Endothelial cell (in vitro differentiated cells): ENCODE results near the gene PALM3. TPM values are rescaled to one million over a fixed set of nuclear protein-coding genes. Genes with fewer than 3 reads are reported as not detected.
"Not testable (repeated sequence)": the region's sequence is repeated elsewhere in the genome, so short reads cannot be mapped to it uniquely, and the experiment has no call there.

ENCODE experiments used
- DNase-seq: peaks from one replicate; pipeline ENCODE4 v3.0.0; 2021; ENCODE audit warnings: low spot score
- H3K27ac Mint-ChIP-seq: one replicate; pipeline ENCODE4 v1.8.0; 2021; ENCODE audit warnings: mixed read lengths, inconsistent platforms; ENCODE audit not compliant: unreplicated experiment
- H3K27me3 Mint-ChIP-seq: one replicate; pipeline ENCODE4 v1.8.0; 2021; ENCODE audit warnings: mild to moderate bottlenecking, moderate library complexity, mixed read lengths, inconsistent platforms; ENCODE audit not compliant: unreplicated experiment
- H3K36me3 Mint-ChIP-seq: one replicate; pipeline ENCODE4 v1.8.0; 2021; ENCODE audit warnings: mild to moderate bottlenecking, low read depth, mixed read lengths, inconsistent platforms; ENCODE audit not compliant: unreplicated experiment
- H3K4me1 Mint-ChIP-seq: one replicate; pipeline ENCODE4 v1.8.0; 2021; ENCODE audit warnings: mild to moderate bottlenecking, mixed read lengths, inconsistent platforms; ENCODE audit not compliant: unreplicated experiment
- H3K4me3 Mint-ChIP-seq: one replicate; pipeline ENCODE4 v1.8.0; 2021; ENCODE audit warnings: mild to moderate bottlenecking, mixed read lengths, inconsistent platforms; ENCODE audit not compliant: unreplicated experiment
- H3K9me3 Mint-ChIP-seq: one replicate; pipeline ENCODE4 v1.8.0; 2021; ENCODE audit warnings: mixed read lengths, inconsistent platforms; ENCODE audit not compliant: unreplicated experiment
- total RNA-seq: library from RNA; stranded (reverse); fragmentation: NEBNext Ultra II Directional; extraction: Animal tissue kit (Norgen Biotek cat#: 25700); gene quantifications from one replicate; pipeline ENCODE4 v1.2.1, GENCODE V29; 2021; ENCODE audit not compliant: unreplicated experiment
- TF ChIP-seq, protein P1 (sequence below): fragments of 200-600 bp; sonication (generic); IDR thresholded peaks from one replicate; pipeline ENCODE4 v1.5.0; 2021; ENCODE audit warnings: antibody characterized with exemption; ENCODE audit not compliant: unreplicated experiment

The PALM3 gene
- total RNA-seq, 1 donor from 2014 or later = 0.90 TPM

DNA sequence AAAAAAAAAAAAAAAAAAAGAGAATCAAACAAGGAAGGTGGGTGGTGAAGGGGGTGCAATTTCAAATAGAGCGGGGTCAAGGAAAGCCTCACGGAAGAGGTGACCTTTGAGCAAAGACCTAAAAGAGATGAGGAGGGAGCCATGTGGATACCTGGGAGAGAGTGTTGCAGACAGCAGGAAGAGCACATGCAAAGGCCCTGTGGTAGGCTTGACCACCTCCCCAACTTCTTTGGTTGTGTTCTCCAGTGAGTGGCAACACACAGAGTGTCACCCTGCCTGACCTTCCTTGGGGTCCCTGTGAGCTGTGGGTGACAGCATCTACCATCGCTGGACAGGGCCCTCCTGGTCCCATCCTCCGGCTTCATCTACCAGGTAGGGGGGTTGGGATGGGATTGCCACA, 11.4 kb downstream of the PALM3 start:
- Mint-ChIP-seq H3K27ac (no peak overlapping the region), H3K4me1 (no peaks in the 10 kb centered on the region), H3K9me3 (no peaks in the 10 kb centered on the region), H3K27me3 (peaks cover 3% of the 10 kb centered on the region), H3K36me3 (peaks cover 4% of the 10 kb centered on the region), H3K4me3 (peak overlapping the region; percentile 19)
- TF ChIP-seq, protein P1, sequence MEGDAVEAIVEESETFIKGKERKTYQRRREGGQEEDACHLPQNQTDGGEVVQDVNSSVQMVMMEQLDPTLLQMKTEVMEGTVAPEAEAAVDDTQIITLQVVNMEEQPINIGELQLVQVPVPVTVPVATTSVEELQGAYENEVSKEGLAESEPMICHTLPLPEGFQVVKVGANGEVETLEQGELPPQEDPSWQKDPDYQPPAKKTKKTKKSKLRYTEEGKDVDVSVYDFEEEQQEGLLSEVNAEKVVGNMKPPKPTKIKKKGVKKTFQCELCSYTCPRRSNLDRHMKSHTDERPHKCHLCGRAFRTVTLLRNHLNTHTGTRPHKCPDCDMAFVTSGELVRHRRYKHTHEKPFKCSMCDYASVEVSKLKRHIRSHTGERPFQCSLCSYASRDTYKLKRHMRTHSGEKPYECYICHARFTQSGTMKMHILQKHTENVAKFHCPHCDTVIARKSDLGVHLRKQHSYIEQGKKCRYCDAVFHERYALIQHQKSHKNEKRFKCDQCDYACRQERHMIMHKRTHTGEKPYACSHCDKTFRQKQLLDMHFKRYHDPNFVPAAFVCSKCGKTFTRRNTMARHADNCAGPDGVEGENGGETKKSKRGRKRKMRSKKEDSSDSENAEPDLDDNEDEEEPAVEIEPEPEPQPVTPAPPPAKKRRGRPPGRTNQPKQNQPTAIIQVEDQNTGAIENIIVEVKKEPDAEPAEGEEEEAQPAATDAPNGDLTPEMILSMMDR = no peak
- DNase-seq = no peak

DNA sequence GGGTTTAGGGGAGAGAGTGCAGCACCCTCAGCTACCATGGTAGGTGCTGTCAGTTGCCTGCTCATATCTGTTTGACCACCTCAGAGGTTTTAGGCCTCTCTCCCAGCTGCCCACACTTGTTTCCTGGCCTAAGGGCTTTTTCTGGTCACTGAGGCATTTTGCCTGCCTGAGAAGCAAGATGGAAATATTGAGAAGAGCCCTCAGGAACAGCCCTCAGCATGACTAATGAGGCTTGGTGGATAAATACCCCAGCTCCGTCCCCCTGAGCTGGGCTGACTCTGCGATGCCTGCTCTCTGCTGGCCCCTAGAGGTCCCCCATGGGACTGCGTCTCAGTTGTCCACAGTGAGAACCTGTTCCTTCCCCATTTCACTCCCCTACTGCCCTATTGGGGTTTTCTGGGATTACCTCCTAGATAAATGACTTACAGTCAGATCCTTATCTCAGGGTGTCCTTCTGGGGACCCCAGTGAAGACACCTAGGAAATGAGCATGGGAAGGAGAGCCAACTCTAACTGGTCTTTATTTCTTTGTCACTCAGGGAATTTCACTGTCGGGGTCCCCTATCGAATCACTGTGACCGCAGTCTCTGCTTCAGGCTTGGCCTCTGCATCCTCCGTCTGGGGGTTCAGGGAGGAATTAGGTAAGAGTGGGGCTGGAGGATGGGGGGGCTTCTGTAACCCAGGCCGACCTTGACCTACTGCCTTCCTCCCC, 13.3 kb downstream of the PALM3 start:
- H3K4me3 Mint-ChIP-seq = no peak overlapping the region
- H3K27me3 Mint-ChIP-seq = peaks cover 2% of the 10 kb centered on the region
- TF ChIP-seq, protein P1 = peak; percentile 78
- H3K9me3 Mint-ChIP-seq = no peaks in the 10 kb centered on the region
- no peaks in the 10 kb centered on the region for H3K4me1 Mint-ChIP-seq
- peaks cover 4% of the 10 kb centered on the region for H3K36me3 Mint-ChIP-seq
- peak; percentile 70 for DNase-seq
- H3K27ac Mint-ChIP-seq = no peak overlapping the region

DNA sequence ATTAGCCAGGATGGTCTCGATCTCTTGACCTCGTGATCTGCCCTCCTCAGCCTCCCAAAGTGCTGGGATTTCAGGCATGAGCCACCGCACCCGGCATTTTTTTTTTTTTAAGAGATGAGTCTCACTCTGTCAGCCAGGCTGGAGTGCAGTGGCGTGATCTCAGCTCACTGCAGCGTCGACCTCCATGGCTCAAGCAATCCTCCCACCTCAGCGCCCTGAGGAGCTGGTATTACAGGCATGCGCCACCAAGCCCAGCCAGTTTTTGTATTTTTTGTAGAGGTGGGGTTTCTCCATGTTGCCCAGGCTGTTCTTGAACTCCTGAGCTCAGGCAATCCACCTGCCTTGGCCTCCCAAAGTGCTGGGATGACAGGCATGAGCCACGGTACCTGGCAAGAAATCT, 14.0 kb downstream of the PALM3 start:
- not testable (repeated sequence) for H3K9me3 Mint-ChIP-seq, DNase-seq, H3K27me3 Mint-ChIP-seq, H3K27ac Mint-ChIP-seq, H3K36me3 Mint-ChIP-seq, H3K4me1 Mint-ChIP-seq, H3K4me3 Mint-ChIP-seq

DNA sequence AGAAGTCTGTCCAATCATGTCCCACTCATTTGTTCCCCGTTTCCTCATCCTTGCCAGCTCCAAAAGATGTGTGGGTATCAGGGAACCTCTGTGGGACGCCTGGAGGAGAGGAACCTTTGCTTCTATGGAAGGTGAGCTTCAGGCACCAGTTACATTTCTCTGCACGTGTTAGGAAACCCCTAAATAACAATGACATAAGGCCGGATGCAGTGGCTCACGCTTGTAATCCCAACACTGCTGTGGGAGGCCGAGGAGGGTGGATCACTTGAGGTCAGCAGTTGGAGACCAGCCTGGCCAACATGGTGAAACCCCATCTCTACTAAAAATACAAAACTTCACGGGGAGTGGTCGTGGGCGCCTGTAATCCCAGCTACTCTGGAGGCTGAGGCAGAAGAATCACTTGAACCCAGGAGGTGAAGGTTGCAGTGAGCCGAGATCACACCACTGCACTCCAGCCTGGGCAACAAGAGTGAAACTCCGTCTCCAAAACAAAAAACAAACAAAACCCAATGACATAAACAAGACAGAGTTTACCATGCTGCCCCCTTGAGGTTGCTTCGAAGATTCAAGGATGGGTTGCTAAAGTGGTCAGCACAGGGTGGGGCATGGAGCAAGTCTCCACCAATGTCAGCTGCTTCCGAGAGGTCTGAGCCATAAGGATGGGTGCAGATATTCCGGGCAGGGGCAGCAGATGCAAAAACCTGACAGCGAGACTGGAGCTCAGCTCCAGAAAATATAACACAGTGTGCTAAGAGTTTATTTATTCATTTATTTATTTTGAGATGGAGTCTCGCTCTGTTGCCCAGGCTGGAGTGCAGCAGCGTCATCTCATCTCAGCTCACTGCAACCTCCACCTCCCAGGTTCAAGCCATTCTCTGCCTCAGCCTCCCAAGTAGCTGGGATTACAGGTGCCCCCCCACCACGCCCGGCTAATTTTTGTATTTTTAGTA, 18.9 kb downstream of the PALM3 start:
- H3K36me3 Mint-ChIP-seq = not testable (repeated sequence)
- TF ChIP-seq, protein P1 = peak; percentile 73

DNA sequence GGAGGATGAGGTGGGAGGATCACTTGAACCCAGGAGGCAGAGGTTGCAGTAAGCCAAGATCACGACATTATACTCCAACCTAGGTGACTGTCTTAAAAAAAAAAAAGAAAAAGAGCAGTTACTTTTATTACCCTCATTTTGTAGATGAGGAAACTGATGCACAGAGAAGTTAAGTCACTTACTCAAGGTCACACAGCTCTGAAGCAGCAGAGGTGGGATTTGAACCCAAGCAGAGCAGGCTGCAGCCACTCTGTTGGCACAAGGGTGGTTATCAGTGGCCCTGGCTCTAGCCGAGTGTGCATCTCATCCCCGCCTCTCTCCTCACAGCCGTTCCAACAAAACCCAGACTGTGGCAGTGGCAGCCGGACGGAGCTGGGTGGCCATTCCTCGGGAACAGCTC, 22.7 kb downstream of the PALM3 start:
- H3K36me3 Mint-ChIP-seq = no peaks in the 10 kb centered on the region
- H3K27ac Mint-ChIP-seq = no peak overlapping the region
- H3K4me3 Mint-ChIP-seq = no peak overlapping the region
- H3K9me3 Mint-ChIP-seq = no peaks in the 10 kb centered on the region
- no peaks in the 10 kb centered on the region for H3K4me1 Mint-ChIP-seq
- H3K27me3 Mint-ChIP-seq = peaks cover 3% of the 10 kb centered on the region
- TF ChIP-seq, protein P1 = no peak
- DNase-seq = no peak

More for the DNA sequence above, 18.9 kb downstream of the PALM3 start:
- not testable (repeated sequence) for H3K4me1 Mint-ChIP-seq, H3K4me3 Mint-ChIP-seq, H3K9me3 Mint-ChIP-seq, H3K27me3 Mint-ChIP-seq
- peak; percentile 75 for DNase-seq
- peak overlapping the region; percentile 92 for H3K27ac Mint-ChIP-seq
